Right lobe of liver (tissue), 6 donors: Measurements from ENCODE around the gene ABHD11. TPM values are rescaled to one million over a fixed set of nuclear protein-coding genes. Genes with fewer than 3 reads are reported as not detected.
A peak's percentile ranks its signal among the peaks of the same experiment; 100 is the strongest.

Experiments used
- ATAC-seq, 4 donors: fragments of 200-7000 bp; cut with Tn5 transposase; one replicate each; pipeline ENCODE4 v1.9.1; 2020; ENCODE audit warnings: mild to moderate bottlenecking in 4 of 4, moderate library complexity in 4 of 4
- DNase-seq, 3 donors: peaks; one replicate each; pipeline ENCODE4 v3.0.0-alpha.2; 2020
- H3K27ac ChIP-seq, 3 donors: fragments of 200-600 bp; one replicate each; pipeline ENCODE4 v1.8.0; 2022
- H3K27me3 ChIP-seq, 2 donors: fragments of 200-600 bp; one replicate each; pipeline ENCODE4 v1.8.0; 2022
- H3K36me3 ChIP-seq, 4 donors: fragments of 200-600 bp; sonication (generic) in 1 of 4; one replicate each; pipeline versions ENCODE4 v1.5.1 to v1.8.0; 2017 to 2022; ENCODE audit warnings: control low read depth in 1 of 4
- H3K4me1 ChIP-seq, 4 donors: fragments of 200-600 bp; sonication (generic) in 1 of 4; one replicate each; pipeline versions ENCODE4 v1.5.1 to v1.8.0; 2017 to 2022; ENCODE audit warnings: control low read depth in 1 of 4
- H3K4me3 ChIP-seq, 3 donors: fragments of 200-600 bp; one replicate each; pipeline ENCODE4 v1.8.0; 2022
- H3K9me3 ChIP-seq, 4 donors: fragments of 200-600 bp; sonication (generic) in 1 of 4; one replicate each; pipeline versions ENCODE4 v1.5.1 to v1.8.0; 2017 to 2022; ENCODE audit warnings: control low read depth in 1 of 4
- CTCF ChIP-seq, 4 donors: fragments of 200-600 bp in 3 of 4; fragments of 450-650 bp in 1 of 4; IDR thresholded peaks; one replicate each; pipeline versions ENCODE4 v1.5.1 to v1.8.0; 2016 to 2022; ENCODE audit warnings: antibody characterized with exemption in 4 of 4, mild to moderate bottlenecking in 2 of 4
- POLR2A ChIP-seq: fragments of 450-650 bp; IDR thresholded peaks from one replicate; pipeline ENCODE4 v1.6.1; 2017; ENCODE audit warnings: antibody characterized with exemption, mild to moderate bottlenecking
- WGBS: methylation state at CpG from one replicate; pipeline ENCODE4 v1.1.6; 2018; ENCODE audit warnings: low coverage, low lambda C conversion rate; ENCODE audit not compliant: insufficient coverage; ENCODE audit errors: missing lambda C conversion rate; 5-methylcytosine and 5-hydroxymethylcytosine counted together
- intact Hi-C, 2 donors: fragments of 100-400 bp; cut with DNase I; formaldehyde crosslinking; loops; one replicate each; pipeline versions ENCODE4 v1.11.2 to v1.14.1; 2022
- total RNA-seq, 6 experiments: library from RNA; depleted of rRNA in 2 of 6; stranded (reverse); fragments of >200 nt in 2 of 6; fragmentation: NEBNext Ultra II Directional in 3 of 6; extraction: Animal tissue kit (Norgen Biotek cat#: 25700) in 3 of 6; gene quantifications; one replicate each; pipeline versions ENCODE4 v1.1.0 to v1.2.4, GENCODE V29; 2016 to 2023
- donor health status: DM: no; HTN: yes; CAD: no.
- donor health status: DM: no; HTN: no; CAD: no.
- donor health status: DM: no; HTN: no; CAD: no.
- donor health status: DM: no; HTN: yes; CAD: no.
- donor health status: DM: no; HTN: yes; CAD: no.

Gene ABHD11
- total RNA-seq, 6 experiments from 2014 or later, result 5.6 to 8.4 (median 7.0) TPM

DNA sequence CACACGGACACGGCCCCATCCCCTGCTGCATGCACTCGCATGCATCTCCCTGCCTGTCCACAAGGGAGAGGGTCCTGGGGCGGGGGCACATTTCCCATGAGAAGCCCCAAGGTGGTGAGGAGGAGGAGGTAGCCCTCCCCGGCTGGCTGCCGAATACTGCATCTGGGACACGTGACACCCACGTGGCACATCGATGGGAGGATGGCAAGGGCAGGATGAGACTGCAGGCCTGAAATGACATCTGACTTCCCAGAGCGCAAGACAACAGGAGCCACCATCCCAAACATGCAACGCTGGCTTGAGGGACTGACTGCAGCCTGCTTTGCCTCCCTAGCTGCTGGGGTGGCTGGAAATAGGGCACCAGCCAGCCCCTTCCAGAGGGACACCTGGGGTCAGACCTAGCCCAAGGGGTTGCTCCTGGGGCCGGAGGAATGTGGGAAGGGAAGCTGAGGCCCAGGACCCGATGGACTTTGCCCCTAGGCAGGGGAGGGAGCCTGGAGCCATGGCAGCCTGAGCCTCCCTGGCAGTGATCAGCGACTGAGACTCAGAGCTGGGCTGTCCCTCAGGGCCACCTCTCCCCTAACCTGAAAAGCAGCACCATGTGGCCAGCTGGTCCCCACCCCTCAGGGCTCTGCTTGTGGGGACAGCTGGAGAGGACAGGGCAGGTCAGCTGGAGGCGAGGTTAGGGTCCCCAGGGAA is 39.1 kb downstream of the ABHD11 start:
- no peak for TF ChIP-seq CTCF (IDR thresholded peaks at IDR 0.05)
- no peak for TF ChIP-seq POLR2A
- Histone ChIP-seq H3K36me3 (peaks cover 0 to 24% (median 10%) of the 10 kb centered on the region in 4 donors), H3K27me3 (no peaks in the 10 kb centered on the region), H3K4me1 (no peaks in the 10 kb centered on the region), H3K4me3 (no peak overlapping the region), H3K9me3 (no peaks in the 10 kb centered on the region), H3K27ac (no peak overlapping the region)
- ATAC-seq (no peak), DNase-seq (no peak)
- intact Hi-C loops, result no loop called here
- WGBS, result 50% methylated on average over 1 of the region's 15 CpGs

- Histone ChIP-seq H3K4me3 (no peak overlapping the region), H3K9me3 (no peaks in the 10 kb centered on the region), H3K27ac (no peak overlapping the region), H3K36me3 (peaks cover 0 to 35% (median 18%) of the 10 kb centered on the region in 4 donors), H3K27me3 (no peaks in the 10 kb centered on the region), H3K4me1 (no peaks in the 10 kb centered on the region)
- TF ChIP-seq POLR2A, result no peak
- no peak for TF ChIP-seq CTCF (IDR thresholded peaks at IDR 0.05)
- ATAC-seq (no peak), DNase-seq (no peak)
- intact Hi-C loops, result no loop called here
- 87% methylated on average over 5 of the region's 7 CpGs for WGBS
Measured at GRCh38 chr7:73698410-73698809, 40.2 kb downstream of the ABHD11 start.

GRCh38 chr7:73696372-73696771 is 42.2 kb downstream of the ABHD11 start:
- ATAC-seq, result no peak

DNA sequence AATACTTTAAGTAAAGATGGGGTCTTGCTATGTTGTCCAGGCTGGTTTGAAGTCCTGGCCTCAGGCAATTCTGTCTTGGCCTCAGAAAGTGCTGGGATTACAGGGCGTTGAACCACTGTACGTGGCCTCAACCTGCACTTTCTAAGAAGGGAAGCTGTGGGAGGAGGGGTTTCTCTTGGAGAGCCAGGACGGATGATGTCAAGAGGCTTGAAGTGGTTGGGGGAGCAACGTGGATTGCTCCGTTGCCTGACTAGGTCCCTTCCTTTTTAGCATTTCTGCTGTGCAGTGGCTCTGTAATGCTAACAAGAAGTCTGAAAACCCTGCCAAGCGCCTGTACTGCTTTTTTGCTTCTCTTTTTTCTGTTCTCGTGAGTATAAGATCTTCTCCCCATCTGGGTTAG is 48.0 kb downstream of the ABHD11 start:
- Histone ChIP-seq H3K9me3 (no peaks in the 10 kb centered on the region), H3K4me3 (no peak overlapping the region), H3K36me3 (peaks cover 0 to 57% (median 19%) of the 10 kb centered on the region in 4 donors), H3K4me1 (no peaks in the 10 kb centered on the region), H3K27me3 (no peaks in the 10 kb centered on the region), H3K27ac (no peak overlapping the region)
- WGBS, result 67% methylated on average over 3 of the region's 7 CpGs
- intact Hi-C loops, result no loop called here
- DNase-seq (no peak), ATAC-seq (peak in 1 of 4 donors; percentile 18)
- TF ChIP-seq CTCF (IDR thresholded peaks at IDR 0.05) (no peak), POLR2A (no peak)

More at GRCh38 chr7:73696372-73696771, 42.2 kb downstream of the ABHD11 start:
- WGBS, result 91% methylated on average over 4 of the region's 4 CpGs
- H3K36me3 ChIP-seq, result peaks cover 0 to 54% (median 23%) of the 10 kb centered on the region in 4 donors
- no peaks in the 10 kb centered on the region for H3K4me1 ChIP-seq
- no peaks in the 10 kb centered on the region for H3K9me3 ChIP-seq
- intact Hi-C loops, result no loop called here
- no peak for TF ChIP-seq POLR2A
- no peak for TF ChIP-seq CTCF (IDR thresholded peaks at IDR 0.05)
- DNase-seq, result no peak
- H3K27ac ChIP-seq, result no peak overlapping the region
- no peak overlapping the region for H3K4me3 ChIP-seq
- no peaks in the 10 kb centered on the region for H3K27me3 ChIP-seq
